ENCODE data around the gene ZNF557. TPM values are rescaled to one million over a fixed set of nuclear protein-coding genes. Genes with fewer than 3 reads are reported as not detected.

The ZNF557 gene
- total and polyA plus RNA-seq, 10 donors: 1.1 to 20.8 (median 13.6) TPM

- H3K4me1 ChIP-seq: no peaks in the 10 kb centered on the region
- DNase-seq: no peak
- peaks cover 0 to 7% (median 0%) of the 10 kb centered on the region in 8 donors for H3K9me3 ChIP-seq
- no peaks in the 10 kb centered on the region for H3K27me3 ChIP-seq (replicated peaks in 1 of 7)
- WGBS, 5 donors: 82 to 98% (median 88%) methylated on average over 6 of the region's 6 CpGs
- H3K27ac ChIP-seq: no peak overlapping the region
- peaks cover 0 to 72% (median 39%) of the 10 kb centered on the region in 6 donors for H3K36me3 ChIP-seq
- no peak overlapping the region for H3K4me3 ChIP-seq
- intact Hi-C loops (cut with DNase I; ENCODE audit: low total_unique reads): no loop called here
- no peak for TF ChIP-seq POLR2A (IDR thresholded peaks at IDR 0.05)
- TF ChIP-seq POLR2AphosphoS5 (IDR thresholded peaks at IDR 0.05): peak in 1 of 3 donors; percentile 20
- TF ChIP-seq, protein P1, sequence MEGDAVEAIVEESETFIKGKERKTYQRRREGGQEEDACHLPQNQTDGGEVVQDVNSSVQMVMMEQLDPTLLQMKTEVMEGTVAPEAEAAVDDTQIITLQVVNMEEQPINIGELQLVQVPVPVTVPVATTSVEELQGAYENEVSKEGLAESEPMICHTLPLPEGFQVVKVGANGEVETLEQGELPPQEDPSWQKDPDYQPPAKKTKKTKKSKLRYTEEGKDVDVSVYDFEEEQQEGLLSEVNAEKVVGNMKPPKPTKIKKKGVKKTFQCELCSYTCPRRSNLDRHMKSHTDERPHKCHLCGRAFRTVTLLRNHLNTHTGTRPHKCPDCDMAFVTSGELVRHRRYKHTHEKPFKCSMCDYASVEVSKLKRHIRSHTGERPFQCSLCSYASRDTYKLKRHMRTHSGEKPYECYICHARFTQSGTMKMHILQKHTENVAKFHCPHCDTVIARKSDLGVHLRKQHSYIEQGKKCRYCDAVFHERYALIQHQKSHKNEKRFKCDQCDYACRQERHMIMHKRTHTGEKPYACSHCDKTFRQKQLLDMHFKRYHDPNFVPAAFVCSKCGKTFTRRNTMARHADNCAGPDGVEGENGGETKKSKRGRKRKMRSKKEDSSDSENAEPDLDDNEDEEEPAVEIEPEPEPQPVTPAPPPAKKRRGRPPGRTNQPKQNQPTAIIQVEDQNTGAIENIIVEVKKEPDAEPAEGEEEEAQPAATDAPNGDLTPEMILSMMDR (IDR thresholded peaks at IDR 0.05 in 8 of 11, conservative IDR thresholded peaks at IDR 0.05 in 3 of 11): no peak
These were observed 46.2 kb downstream of the ZNF557 start for GRCh38 chr19:7115721-7116120.

GRCh38 chr19:7117248-7117647 lies 47.7 kb downstream of the ZNF557 start:
- H3K4me3 ChIP-seq: no peak overlapping the region
- peaks cover 0 to 87% (median 50%) of the 10 kb centered on the region in 6 donors for H3K36me3 ChIP-seq
- H3K27me3 ChIP-seq (replicated peaks in 1 of 7): no peaks in the 10 kb centered on the region
- H3K4me1 ChIP-seq: no peaks in the 10 kb centered on the region
- TF ChIP-seq POLR2AphosphoS5 (IDR thresholded peaks at IDR 0.05): peak; percentile 3 to 71 (median 50)
- TF ChIP-seq, protein P1 (IDR thresholded peaks at IDR 0.05 in 8 of 11, conservative IDR thresholded peaks at IDR 0.05 in 3 of 11): no peak
- no peak overlapping the region for H3K27ac ChIP-seq
- H3K9me3 ChIP-seq: peaks cover 0 to 7% (median 0%) of the 10 kb centered on the region in 8 donors
- 80 to 94% (median 87%) methylated on average over 10 to 11 of the region's 11 CpGs for WGBS, 5 donors
- DNase-seq: peak; percentile 37
- intact Hi-C loops (cut with DNase I; ENCODE audit: low total_unique reads): no loop called here

DNA sequence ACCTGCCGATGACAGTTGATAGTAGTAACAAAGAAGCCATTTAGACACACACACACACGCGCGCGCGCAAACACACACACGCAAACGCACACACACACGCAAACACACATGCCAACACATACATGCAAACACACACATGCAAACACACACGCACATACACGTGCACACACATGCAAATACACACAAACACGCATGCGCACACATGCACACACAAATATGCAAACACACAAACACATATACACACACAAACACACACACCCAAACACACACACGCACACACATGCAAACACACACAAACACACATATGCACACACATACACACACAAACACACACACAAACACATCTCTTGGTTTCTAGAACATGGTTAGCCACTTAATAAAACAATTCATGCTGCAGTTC lies 50.1 kb downstream of the ZNF557 start:
- intact Hi-C loops (cut with DNase I; ENCODE audit: low total_unique reads): no loop called here
- no peak for DNase-seq
- Histone ChIP-seq H3K27me3 (replicated peaks in 1 of 7) (no peaks in the 10 kb centered on the region), H3K27ac (no peak overlapping the region), H3K4me3 (no peak overlapping the region), H3K4me1 (no peaks in the 10 kb centered on the region), H3K36me3 (peaks cover 0 to 96% (median 62%) of the 10 kb centered on the region in 6 donors), H3K9me3 (no peaks in the 10 kb centered on the region)
- TF ChIP-seq POLR2AphosphoS5 (IDR thresholded peaks at IDR 0.05): no peak
- TF ChIP-seq, protein P1 (IDR thresholded peaks at IDR 0.05 in 8 of 11, conservative IDR thresholded peaks at IDR 0.05 in 3 of 11): no peak
- no peak for TF ChIP-seq POLR2A (IDR thresholded peaks at IDR 0.05)
- 85 to 95% (median 89%) methylated on average over 14 of the region's 14 CpGs for WGBS, 5 donors

GRCh38 chr19:7120499-7120898 lies 51.0 kb downstream of the ZNF557 start:
- H3K4me1 ChIP-seq: no peaks in the 10 kb centered on the region
- TF ChIP-seq POLR2AphosphoS5 (IDR thresholded peaks at IDR 0.05) (peak in 1 of 3 donors; percentile 13), POLR2A (IDR thresholded peaks at IDR 0.05) (no peak)
- TF ChIP-seq, protein P1 (IDR thresholded peaks at IDR 0.05 in 8 of 11, conservative IDR thresholded peaks at IDR 0.05 in 3 of 11): no peak
- H3K4me3 ChIP-seq: no peak overlapping the region
- 89 to 97% (median 94%) methylated on average over 9 to 10 of the region's 10 CpGs for WGBS, 5 donors
- DNase-seq: no peak
- H3K27me3 ChIP-seq (replicated peaks in 1 of 7): no peaks in the 10 kb centered on the region
- intact Hi-C loops (cut with DNase I; ENCODE audit: low total_unique reads): no loop called here
- peaks cover 0 to 96% (median 69%) of the 10 kb centered on the region in 6 donors for H3K36me3 ChIP-seq
- H3K9me3 ChIP-seq: peaks cover 0 to 8% (median 2%) of the 10 kb centered on the region in 8 donors
- H3K27ac ChIP-seq: no peak overlapping the region
